ENCODE data around the gene BTF3L4. TPM values are rescaled to one million over a fixed set of nuclear protein-coding genes. Genes with fewer than 3 reads are reported as not detected.
"Not testable (repeated sequence)": the region's sequence is repeated elsewhere in the genome, so short reads cannot be mapped to it uniquely, and the experiment has no call there.

Gene BTF3L4
- total RNA-seq, 5 donors from 2014 or later (not counting 1 experiment from before 2014, with no cell fraction given) = 30.1 to 33.6 (median 32.0) TPM

GRCh38 chr1:52028328-52028727, 27.8 kb upstream of the BTF3L4 start:
- Mint-ChIP-seq H3K9me3 (no peaks in the 10 kb centered on the region), H3K4me1 (peaks cover 33 to 34% (median 34%) of the 10 kb centered on the region in 3 donors), H3K27ac (no peak overlapping the region), H3K27me3 (no peaks in the 10 kb centered on the region), H3K4me3 (no peak overlapping the region), H3K36me3 (peaks cover 41% of the 10 kb centered on the region)
- peaks cover 12 to 32% of the 10 kb centered on the region in 2 donors for H3K36me3 ChIP-seq (ENCODE audit: control insufficient read depth in 2 of 2, extremely low read depth in 1 of 2, insufficient read depth in 1 of 2, low read length in 1 of 2)
- CTCF ChIA-PET = no interaction called here
- H3K9me3 ChIP-seq = no peaks in the 10 kb centered on the region
- no peak overlapping the region for H3K4me3 ChIP-seq (ENCODE audit: control insufficient read depth in 1 of 2, extremely low read depth in 1 of 2, low read length in 1 of 2)
- WGBS (ENCODE audit: insufficient coverage) = no CpG with 5 or more reads among the region's 1 CpG
- POLR2A ChIA-PET = no interaction called here
- H3K4me1 ChIP-seq (ENCODE audit: control insufficient read depth in 1 of 2, extremely low read depth in 1 of 2, insufficient read depth in 2 of 2, low read length in 2 of 2) = peaks cover 10 to 25% of the 10 kb centered on the region in 2 experiments
- H3K27ac ChIP-seq (ENCODE audit: low read length) = no peak overlapping the region
- no peaks in the 10 kb centered on the region for H3K27me3 ChIP-seq (replicated peaks in 1 of 2; ENCODE audit: control insufficient read depth in 2 of 2, extremely low read depth in 1 of 2, insufficient read depth in 2 of 2, low read length in 1 of 2)
- no peak for DNase-seq
- no peak for ATAC-seq (replicated peaks in 1 of 4)

DNA sequence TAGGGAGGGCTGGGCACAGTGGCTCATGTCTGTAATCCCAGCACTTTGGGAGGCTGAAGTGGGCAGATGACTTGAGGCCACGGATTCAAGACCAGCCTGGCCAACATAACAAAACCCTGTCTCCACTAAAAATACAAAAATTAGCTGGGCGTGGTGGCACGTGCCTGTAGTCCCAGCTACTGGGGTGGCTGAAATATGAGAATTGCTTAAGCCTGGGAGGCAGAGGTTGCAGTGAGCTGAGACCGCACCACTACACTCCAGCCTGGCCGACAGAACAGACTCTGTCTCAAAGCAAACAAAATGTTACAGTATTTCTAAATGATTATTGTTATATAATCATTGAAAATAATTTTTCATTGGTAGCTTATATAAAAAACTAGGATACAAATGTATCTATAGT, 27.3 kb upstream of the BTF3L4 start:
- ATAC-seq (replicated peaks in 1 of 4); H3K4me3 Mint-ChIP-seq; CTCF ChIA-PET; POLR2A ChIA-PET; H3K27me3 Mint-ChIP-seq; H3K27me3 ChIP-seq (replicated peaks in 1 of 2; ENCODE audit: control insufficient read depth in 2 of 2, extremely low read depth in 1 of 2, insufficient read depth in 2 of 2, low read length in 1 of 2); DNase-seq; H3K27ac ChIP-seq (ENCODE audit: low read length); H3K4me3 ChIP-seq (ENCODE audit: control insufficient read depth in 1 of 2, extremely low read depth in 1 of 2, low read length in 1 of 2); H3K9me3 Mint-ChIP-seq; H3K27ac Mint-ChIP-seq; H3K9me3 ChIP-seq: not testable (repeated sequence)
- Histone ChIP-seq H3K36me3 (ENCODE audit: control insufficient read depth in 2 of 2, extremely low read depth in 1 of 2, insufficient read depth in 1 of 2, low read length in 1 of 2) (peaks cover 11 to 27% of the 10 kb centered on the region in 2 donors), H3K4me1 (ENCODE audit: control insufficient read depth in 1 of 2, extremely low read depth in 1 of 2, insufficient read depth in 2 of 2, low read length in 2 of 2) (peaks cover 12 to 28% of the 10 kb centered on the region in 2 experiments)
- no CpG with 5 or more reads among the region's 5 CpGs for WGBS (ENCODE audit: insufficient coverage)
- H3K36me3 Mint-ChIP-seq = peaks cover 35% of the 10 kb centered on the region
- peaks cover 35 to 39% (median 37%) of the 10 kb centered on the region in 3 donors for H3K4me1 Mint-ChIP-seq

- WGBS (ENCODE audit: insufficient coverage) = 40% methylated on average over 3 of the region's 5 CpGs
- peak overlapping the region; percentile 86 to 95 for H3K4me3 ChIP-seq (ENCODE audit: control insufficient read depth in 1 of 2, extremely low read depth in 1 of 2, low read length in 1 of 2)
- peak in 1 of 35 experiments; percentile 9 for DNase-seq
- H3K4me1 ChIP-seq (ENCODE audit: control insufficient read depth in 1 of 2, extremely low read depth in 1 of 2, insufficient read depth in 2 of 2, low read length in 2 of 2) = peaks cover 12 to 30% of the 10 kb centered on the region in 2 experiments
- POLR2A ChIA-PET = no interaction called here
- Mint-ChIP-seq H3K4me3 (peak overlapping the region; percentile 92 to 96 (median 93)), H3K27me3 (no peaks in the 10 kb centered on the region), H3K9me3 (no peaks in the 10 kb centered on the region), H3K4me1 (peaks cover 40 to 42% (median 42%) of the 10 kb centered on the region in 3 donors), H3K36me3 (peaks cover 23% of the 10 kb centered on the region), H3K27ac (peak overlapping the region in 1 of 2 donors; percentile 95)
- CTCF ChIA-PET = no interaction called here
- peaks cover 0 to 7% of the 10 kb centered on the region in 2 donors for H3K36me3 ChIP-seq (ENCODE audit: control insufficient read depth in 2 of 2, extremely low read depth in 1 of 2, insufficient read depth in 1 of 2, low read length in 1 of 2)
- H3K27ac ChIP-seq (ENCODE audit: low read length) = no peak overlapping the region
- no peaks in the 10 kb centered on the region for H3K27me3 ChIP-seq (replicated peaks in 1 of 2; ENCODE audit: control insufficient read depth in 2 of 2, extremely low read depth in 1 of 2, insufficient read depth in 2 of 2, low read length in 1 of 2)
- no peaks in the 10 kb centered on the region for H3K9me3 ChIP-seq
- no peak for ATAC-seq (replicated peaks in 1 of 4)
Observed at GRCh38 chr1:52032124-52032784, 23.8 kb upstream of the BTF3L4 start.

GRCh38 chr1:52032785-52033131, 23.3 kb upstream of the BTF3L4 start:
- ATAC-seq (replicated peaks in 1 of 4) (peak in 1 of 4 experiments; percentile 7), DNase-seq (peak in 6 of 35 experiments; percentile 1 to 16 (median 4))
- Histone ChIP-seq H3K9me3 (no peaks in the 10 kb centered on the region), H3K27ac (ENCODE audit: low read length) (peak overlapping the region; percentile 92), H3K36me3 (ENCODE audit: control insufficient read depth in 2 of 2, extremely low read depth in 1 of 2, insufficient read depth in 1 of 2, low read length in 1 of 2) (peaks cover 0 to 9% of the 10 kb centered on the region in 2 donors), H3K4me3 (ENCODE audit: control insufficient read depth in 1 of 2, extremely low read depth in 1 of 2, low read length in 1 of 2) (peak overlapping the region; percentile 86 to 95), H3K4me1 (ENCODE audit: control insufficient read depth in 1 of 2, extremely low read depth in 1 of 2, insufficient read depth in 2 of 2, low read length in 2 of 2) (peaks cover 12 to 30% of the 10 kb centered on the region in 2 experiments), H3K27me3 (replicated peaks in 1 of 2; ENCODE audit: control insufficient read depth in 2 of 2, extremely low read depth in 1 of 2, insufficient read depth in 2 of 2, low read length in 1 of 2) (no peaks in the 10 kb centered on the region)
- ChIA-PET POLR2A (interaction anchor here in 1 of 2 donors (1.0 kb wide), 1 partner anchor 21 kb away, joined by 4 read pairs; no protein-coding TSS in a partner anchor), CTCF (interaction anchor here in 1 of 2 donors (1.2 kb wide), 1 partner anchor 669 kb away, joined by 3 read pairs; no protein-coding TSS in a partner anchor)
- Mint-ChIP-seq H3K27me3 (no peaks in the 10 kb centered on the region), H3K36me3 (peaks cover 21% of the 10 kb centered on the region), H3K4me3 (peak overlapping the region; percentile 92 to 96 (median 93)), H3K9me3 (no peaks in the 10 kb centered on the region), H3K27ac (peak overlapping the region; percentile 92 to 95), H3K4me1 (peaks cover 40 to 42% (median 42%) of the 10 kb centered on the region in 3 donors)
- 3% methylated on average over 24 of the region's 24 CpGs for WGBS (ENCODE audit: insufficient coverage)

DNA sequence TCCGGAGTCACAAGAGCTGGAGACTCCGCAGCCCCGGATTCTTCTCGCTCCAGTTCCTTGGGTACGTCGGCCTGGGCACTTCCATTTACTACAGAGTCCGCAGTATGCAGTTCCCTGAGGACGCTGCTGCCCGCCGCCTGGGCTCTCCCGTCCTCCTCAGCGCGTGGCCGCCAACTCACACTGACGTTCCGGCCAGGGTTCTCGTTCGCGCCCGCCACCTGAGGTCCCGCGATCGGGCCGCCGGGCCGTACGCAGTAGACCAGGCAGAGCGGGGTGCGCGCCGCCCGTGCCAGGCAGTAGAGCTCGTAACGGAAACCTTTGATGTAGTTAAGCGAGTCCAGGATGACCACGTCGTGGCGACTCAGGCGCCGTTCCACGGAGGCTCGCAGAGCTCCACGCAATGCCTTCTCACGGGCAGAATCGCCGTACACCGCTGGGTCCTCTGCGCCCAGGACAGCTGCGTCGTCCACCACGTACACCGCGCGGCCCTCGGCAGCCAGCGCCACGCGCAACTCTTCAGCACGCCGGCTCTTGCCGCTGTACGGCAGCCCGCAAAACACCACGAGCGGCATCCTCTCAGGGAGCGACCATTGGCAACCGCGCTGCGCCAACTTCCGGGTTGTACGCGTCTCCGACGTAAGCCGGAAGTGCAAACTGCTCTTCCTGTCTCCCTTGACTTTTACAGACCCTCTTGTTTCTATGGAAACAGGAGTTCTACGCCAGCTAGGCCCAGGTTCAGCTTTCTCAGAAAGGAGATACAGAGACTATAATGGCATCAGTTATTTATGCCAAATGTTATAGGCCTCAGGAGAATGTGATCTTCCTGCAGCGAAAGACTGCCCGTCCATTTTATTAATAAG, 22.7 kb upstream of the BTF3L4 start, which contains the start of gene KTI12:
TSS of gene KTI12 (minus strand) at position 621 of the 860 bp plus-strand sequence. CDS start at position 572, 49 bp downstream.
- DNase-seq (peak; percentile 71 to 95 (median 88)), ATAC-seq (replicated peaks in 1 of 4) (peak; percentile 93 to 97 (median 94))
- Mint-ChIP-seq H3K27ac (peak within 1 kb of the TSS; percentile 92 to 95), H3K4me1 (peaks cover 40 to 42% (median 42%) of the 10 kb centered on the region in 3 donors), H3K9me3 (no peaks in the 10 kb centered on the region), H3K36me3 (peaks cover 24% of the 10 kb centered on the region), H3K4me3 (peak within 1 kb of the TSS; percentile 92 to 96 (median 93)), H3K27me3 (no peaks in the 10 kb centered on the region)
- Histone ChIP-seq H3K36me3 (ENCODE audit: control insufficient read depth in 2 of 2, extremely low read depth in 1 of 2, insufficient read depth in 1 of 2, low read length in 1 of 2) (peaks cover 0 to 9% of the 10 kb centered on the region in 2 donors), H3K9me3 (no peaks in the 10 kb centered on the region), H3K27me3 (replicated peaks in 1 of 2; ENCODE audit: control insufficient read depth in 2 of 2, extremely low read depth in 1 of 2, insufficient read depth in 2 of 2, low read length in 1 of 2) (no peaks in the 10 kb centered on the region), H3K27ac (ENCODE audit: low read length) (peak within 1 kb of the TSS; percentile 92), H3K4me1 (ENCODE audit: control insufficient read depth in 1 of 2, extremely low read depth in 1 of 2, insufficient read depth in 2 of 2, low read length in 2 of 2) (peaks cover 12 to 30% of the 10 kb centered on the region in 2 experiments), H3K4me3 (ENCODE audit: control insufficient read depth in 1 of 2, extremely low read depth in 1 of 2, low read length in 1 of 2) (peak within 1 kb of the TSS; percentile 86 to 95)
- under 1% methylated on average over 75 of the region's 78 CpGs for WGBS (ENCODE audit: insufficient coverage)
- ChIA-PET POLR2A (interaction anchor here (0.6 to 1.0 kb wide), 2 partner anchors 20 to 647 kb away, joined by 4 read pairs; no protein-coding TSS in a partner anchor), CTCF (interaction anchor here in 1 of 2 donors (0.5 to 1.2 kb wide), 4 partner anchors 9 to 1700 kb away, joined by 3 to 5 read pairs (median 3); no protein-coding TSS in a partner anchor)

- Mint-ChIP-seq H3K4me1 (peaks cover 40 to 42% (median 42%) of the 10 kb centered on the region in 3 donors), H3K4me3 (peak overlapping the region; percentile 92 to 96 (median 93)), H3K36me3 (peaks cover 26% of the 10 kb centered on the region), H3K9me3 (no peaks in the 10 kb centered on the region), H3K27ac (peak overlapping the region; percentile 92 to 95), H3K27me3 (no peaks in the 10 kb centered on the region)
- no peak for ATAC-seq (replicated peaks in 1 of 4)
- CTCF ChIA-PET = interaction anchor here in 1 of 2 donors (0.5 to 0.7 kb wide), 2 partner anchors 979 to 1700 kb away, joined by 3 read pairs; no protein-coding TSS in a partner anchor
- peaks cover 12 to 30% of the 10 kb centered on the region in 2 experiments for H3K4me1 ChIP-seq (ENCODE audit: control insufficient read depth in 1 of 2, extremely low read depth in 1 of 2, insufficient read depth in 2 of 2, low read length in 2 of 2)
- H3K4me3 ChIP-seq (ENCODE audit: control insufficient read depth in 1 of 2, extremely low read depth in 1 of 2, low read length in 1 of 2) = peak overlapping the region in 1 of 2 donors; percentile 95
- H3K27ac ChIP-seq (ENCODE audit: low read length) = peak overlapping the region; percentile 92
- POLR2A ChIA-PET = no interaction called here
- no peaks in the 10 kb centered on the region for H3K27me3 ChIP-seq (replicated peaks in 1 of 2; ENCODE audit: control insufficient read depth in 2 of 2, extremely low read depth in 1 of 2, insufficient read depth in 2 of 2, low read length in 1 of 2)
- peaks cover 0 to 10% of the 10 kb centered on the region in 2 donors for H3K36me3 ChIP-seq (ENCODE audit: control insufficient read depth in 2 of 2, extremely low read depth in 1 of 2, insufficient read depth in 1 of 2, low read length in 1 of 2)
- no peaks in the 10 kb centered on the region for H3K9me3 ChIP-seq
- no CpG with 5 or more reads among the region's 2 CpGs for WGBS (ENCODE audit: insufficient coverage)
- no peak for DNase-seq
Observed at GRCh38 chr1:52034050-52034384, 22.1 kb upstream of the BTF3L4 start.

Measured in T-cell (primary cell).